GM23248 (cell line): Measurements from ENCODE around the gene CRISPLD2. TPM values are rescaled to one million over a fixed set of nuclear protein-coding genes. Genes with fewer than 3 reads are reported as not detected.
A peak's percentile ranks its signal among the peaks of the same experiment; 100 is the strongest.

Experiments
- DNase-seq: peaks from one replicate; pipeline ENCODE4 v3.0.0-alpha.2; 2015
- H2AFZ ChIP-seq: fragments of 200-600 bp; sonication (generic); 2 replicates; pipeline ENCODE4 v1.6.1; 2016; ENCODE audit warnings: antibody characterized with exemption
- H3F3A ChIP-seq: fragments of 200-600 bp; sonication (generic); 2 replicates; pipeline ENCODE4 v1.6.1; 2016; ENCODE audit warnings: mild to moderate bottlenecking, antibody characterized with exemption, mixed run types; ENCODE audit not compliant: insufficient read depth
- H3K27ac ChIP-seq: fragments of 200-600 bp; sonication (generic); 2 replicates; pipeline ENCODE4 v1.5.1; 2016; ENCODE audit warnings: mild to moderate bottlenecking
- H3K27me3 ChIP-seq: fragments of 200-600 bp; sonication (generic); replicated peaks from 2 replicates; pipeline ENCODE4 v1.6.1; 2016; ENCODE audit warnings: mild to moderate bottlenecking; ENCODE audit not compliant: insufficient read depth
- H3K36me3 ChIP-seq: fragments of 200-600 bp; sonication (generic); 2 replicates; pipeline ENCODE4 v1.6.1; 2016; ENCODE audit warnings: low read depth, mild to moderate bottlenecking
- H3K4me1 ChIP-seq: fragments of 200-600 bp; sonication (generic); 2 replicates; pipeline ENCODE4 v1.6.1; 2016; ENCODE audit warnings: mild to moderate bottlenecking; ENCODE audit not compliant: insufficient read depth
- H3K4me2 ChIP-seq: fragments of 200-600 bp; sonication (generic); one replicate; pipeline ENCODE4 v1.6.1; 2016; ENCODE audit warnings: mild to moderate bottlenecking; ENCODE audit not compliant: unreplicated experiment
- H3K4me3 ChIP-seq: fragments of 200-600 bp; sonication (generic); 2 replicates; pipeline ENCODE4 v1.5.1; 2016; ENCODE audit warnings: mild to moderate bottlenecking
- H3K79me2 ChIP-seq: fragments of 200-600 bp; sonication (generic); 2 replicates; pipeline ENCODE4 v1.6.1; 2016; ENCODE audit warnings: mild to moderate bottlenecking; ENCODE audit not compliant: insufficient read depth
- H3K9ac ChIP-seq: fragments of 200-600 bp; sonication (generic); 2 replicates; pipeline ENCODE4 v1.6.1; 2016; ENCODE audit warnings: mild to moderate bottlenecking
- H3K9me2 ChIP-seq: fragments of 200-600 bp; sonication (generic); 2 replicates; pipeline ENCODE4 v1.6.1; 2016; ENCODE audit warnings: mixed run types, mild to moderate bottlenecking, moderate library complexity; ENCODE audit not compliant: insufficient read depth
- H3K9me3 ChIP-seq: fragments of 200-600 bp; sonication (generic); one replicate; pipeline ENCODE4 v1.6.1; 2017; ENCODE audit warnings: low read depth
- H4K20me1 ChIP-seq: fragments of 200-600 bp; sonication (generic); 2 replicates; pipeline ENCODE4 v1.6.0; 2016; ENCODE audit not compliant: insufficient read depth
- EZH2 ChIP-seq: fragments of 200-600 bp; sonication (generic); IDR thresholded peaks from 2 replicates; pipeline ENCODE4 v1.6.1; 2018; ENCODE audit warnings: antibody characterized with exemption, mild to moderate bottlenecking; ENCODE audit not compliant: insufficient read depth, poor library complexity, severe bottlenecking
- EZH2phosphoT487 ChIP-seq: fragments of 200-600 bp; sonication (generic); IDR thresholded peaks from 2 replicates; pipeline ENCODE4 v1.6.1; 2018; ENCODE audit warnings: antibody characterized with exemption, moderate library complexity, mild to moderate bottlenecking, low read depth; ENCODE audit not compliant: insufficient read depth
- WGBS, 2 experiments: methylation state at CpG; one replicate each; pipeline ENCODE4 v1.1.6; 2015 to 2017; ENCODE audit warnings: low lambda C conversion rate in 2 of 2, low coverage in 1 of 2; ENCODE audit errors: missing lambda C conversion rate in 2 of 2; 5-methylcytosine and 5-hydroxymethylcytosine counted together
- in situ Hi-C: fragments of 300-500 bp; cut with MboI; formaldehyde crosslinking; loops from 2 replicates; pipeline ENCODE4 v1.15.0; 2020
- polyA plus RNA-seq: library from polyadenylated mRNA; unstranded; fragments of >200 nt; fragmentation: Nextera tagmentation; extraction: Ambion mirVana; gene quantifications from 2 replicates; pipeline ENCODE4 v1.2.1, GENCODE V29; 2016
- total RNA-seq: library from RNA; depleted of rRNA; stranded (reverse); fragments of >200 nt; shearing (Covaris generic); gene quantifications from 2 replicates; pipeline ENCODE4 v1.2.3, GENCODE V29; 2014

CRISPLD2 gene
- total and polyA plus RNA-seq, 2 experiments from 2014 or later: 21.5 to 36.3 TPM

GRCh38 chr16:84821728-84822689 lies 2.2 kb downstream of the CRISPLD2 start:
- no peak overlapping the region for H2AFZ ChIP-seq
- H3K9me3 ChIP-seq: no peaks in the 10 kb centered on the region
- H3K27ac ChIP-seq: peak overlapping the region; percentile 79
- no peaks in the 10 kb centered on the region for H4K20me1 ChIP-seq
- H3K9ac ChIP-seq: peak overlapping the region; percentile 87
- H3K9me2 ChIP-seq: no peaks in the 10 kb centered on the region
- in situ Hi-C loops: no loop called here
- H3K36me3 ChIP-seq: no peaks in the 10 kb centered on the region
- H3K4me3 ChIP-seq: peak overlapping the region; percentile 85
- H3K27me3 ChIP-seq: no peaks in the 10 kb centered on the region
- TF ChIP-seq EZH2phosphoT487 (no peak), EZH2 (no peak)
- H3F3A ChIP-seq: peaks cover 40% of the 10 kb centered on the region
- WGBS, 2 experiments: 12 to 17% methylated on average over 13 of the region's 13 CpGs
- H3K4me2 ChIP-seq: peak overlapping the region; percentile 95
- DNase-seq: peak; percentile 71
- H3K4me1 ChIP-seq: peaks cover 52% of the 10 kb centered on the region
- peaks cover 41% of the 10 kb centered on the region for H3K79me2 ChIP-seq

DNA sequence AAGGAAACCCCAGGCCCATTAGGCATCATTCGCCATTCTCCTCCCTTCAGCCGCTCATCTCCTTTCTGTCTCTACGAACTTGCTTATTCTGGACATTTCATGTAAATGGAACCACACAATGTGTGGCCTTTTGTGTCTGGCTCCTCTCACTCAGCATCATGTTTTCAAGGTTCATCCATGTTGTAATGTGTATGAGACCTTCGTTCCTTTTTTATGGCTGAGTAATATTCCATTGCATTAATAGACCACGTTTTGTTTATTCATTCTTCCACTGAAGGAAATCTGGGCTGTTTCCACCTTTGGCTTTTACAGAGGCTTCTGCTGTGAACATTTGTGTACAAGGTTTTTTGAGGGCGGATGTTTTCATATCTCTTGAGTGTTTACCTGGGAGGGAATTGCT lies 3.2 kb downstream of the CRISPLD2 start:
- H3K79me2 ChIP-seq: peaks cover 47% of the 10 kb centered on the region

DNA sequence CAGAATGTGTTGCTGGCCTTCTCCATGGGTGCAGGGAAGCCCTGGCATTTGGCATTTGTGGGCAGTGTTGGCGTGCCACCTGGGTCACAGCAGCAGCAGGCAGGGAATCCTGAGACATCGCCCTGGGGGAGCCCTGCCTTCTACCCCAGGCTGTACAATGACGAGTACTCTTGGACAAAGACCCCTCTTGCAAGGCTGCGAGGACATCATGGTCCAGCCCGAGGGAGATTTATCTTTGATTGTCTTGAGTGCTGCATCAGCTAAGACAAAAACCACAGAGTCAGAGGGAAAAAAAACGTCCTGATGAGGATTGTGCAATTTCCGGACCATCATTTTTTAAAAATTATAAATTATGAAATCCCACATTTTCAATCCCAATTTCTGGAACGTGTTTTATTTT lies 3.7 kb downstream of the CRISPLD2 start:
- Histone ChIP-seq H2AFZ (no peak overlapping the region), H3K9ac (peak overlapping the region; percentile 87), H3F3A (peaks cover 42% of the 10 kb centered on the region), H3K36me3 (no peaks in the 10 kb centered on the region), H3K27ac (peak overlapping the region; percentile 79), H3K4me3 (no peak overlapping the region), H3K4me1 (peaks cover 67% of the 10 kb centered on the region), H3K9me3 (no peaks in the 10 kb centered on the region), H3K9me2 (no peaks in the 10 kb centered on the region), H3K79me2 (peaks cover 52% of the 10 kb centered on the region), H3K4me2 (peak overlapping the region; percentile 95), H4K20me1 (no peaks in the 10 kb centered on the region), H3K27me3 (no peaks in the 10 kb centered on the region)
- 12% methylated on average over 8 of the region's 8 CpGs for WGBS, 2 experiments
- peak; percentile 80 for DNase-seq
- in situ Hi-C loops: no loop called here
- TF ChIP-seq EZH2: no peak
- no peak for TF ChIP-seq EZH2phosphoT487

More for the DNA sequence above, 3.2 kb downstream of the CRISPLD2 start:
- Histone ChIP-seq H3K27me3 (no peaks in the 10 kb centered on the region), H2AFZ (no peak overlapping the region), H3K9me3 (no peaks in the 10 kb centered on the region), H3K36me3 (no peaks in the 10 kb centered on the region), H3K4me2 (peak overlapping the region; percentile 95), H3K9me2 (no peaks in the 10 kb centered on the region), H4K20me1 (no peaks in the 10 kb centered on the region), H3K9ac (peak overlapping the region; percentile 87), H3F3A (peaks cover 40% of the 10 kb centered on the region), H3K4me3 (no peak overlapping the region), H3K4me1 (peaks cover 62% of the 10 kb centered on the region), H3K27ac (peak overlapping the region; percentile 79)
- 69 to 78% methylated on average over 6 of the region's 6 CpGs for WGBS, 2 experiments
- DNase-seq: no peak
- in situ Hi-C loops: no loop called here
- no peak for TF ChIP-seq EZH2phosphoT487
- no peak for TF ChIP-seq EZH2

GRCh38 chr16:84823926-84824325 lies 4.1 kb downstream of the CRISPLD2 start:
- 55 to 69% methylated on average over 5 of the region's 5 CpGs for WGBS, 2 experiments
- no peak for DNase-seq
- Histone ChIP-seq H3K36me3 (no peaks in the 10 kb centered on the region), H3K9me2 (no peaks in the 10 kb centered on the region), H3K4me3 (no peak overlapping the region), H3K4me2 (peak overlapping the region; percentile 95), H3K27ac (peak overlapping the region; percentile 79), H3K79me2 (peaks cover 53% of the 10 kb centered on the region), H3K4me1 (peaks cover 72% of the 10 kb centered on the region), H3K9me3 (no peaks in the 10 kb centered on the region), H4K20me1 (no peaks in the 10 kb centered on the region), H3K9ac (peak overlapping the region; percentile 87; the same call in 1 of the 2 replicates), H2AFZ (no peak overlapping the region), H3F3A (peaks cover 46% of the 10 kb centered on the region), H3K27me3 (no peaks in the 10 kb centered on the region)
- TF ChIP-seq EZH2: no peak
- no peak for TF ChIP-seq EZH2phosphoT487
- in situ Hi-C loops: no loop called here
